Measurements from ENCODE around the gene TMEM8B.

The TMEM8B gene, protein sequence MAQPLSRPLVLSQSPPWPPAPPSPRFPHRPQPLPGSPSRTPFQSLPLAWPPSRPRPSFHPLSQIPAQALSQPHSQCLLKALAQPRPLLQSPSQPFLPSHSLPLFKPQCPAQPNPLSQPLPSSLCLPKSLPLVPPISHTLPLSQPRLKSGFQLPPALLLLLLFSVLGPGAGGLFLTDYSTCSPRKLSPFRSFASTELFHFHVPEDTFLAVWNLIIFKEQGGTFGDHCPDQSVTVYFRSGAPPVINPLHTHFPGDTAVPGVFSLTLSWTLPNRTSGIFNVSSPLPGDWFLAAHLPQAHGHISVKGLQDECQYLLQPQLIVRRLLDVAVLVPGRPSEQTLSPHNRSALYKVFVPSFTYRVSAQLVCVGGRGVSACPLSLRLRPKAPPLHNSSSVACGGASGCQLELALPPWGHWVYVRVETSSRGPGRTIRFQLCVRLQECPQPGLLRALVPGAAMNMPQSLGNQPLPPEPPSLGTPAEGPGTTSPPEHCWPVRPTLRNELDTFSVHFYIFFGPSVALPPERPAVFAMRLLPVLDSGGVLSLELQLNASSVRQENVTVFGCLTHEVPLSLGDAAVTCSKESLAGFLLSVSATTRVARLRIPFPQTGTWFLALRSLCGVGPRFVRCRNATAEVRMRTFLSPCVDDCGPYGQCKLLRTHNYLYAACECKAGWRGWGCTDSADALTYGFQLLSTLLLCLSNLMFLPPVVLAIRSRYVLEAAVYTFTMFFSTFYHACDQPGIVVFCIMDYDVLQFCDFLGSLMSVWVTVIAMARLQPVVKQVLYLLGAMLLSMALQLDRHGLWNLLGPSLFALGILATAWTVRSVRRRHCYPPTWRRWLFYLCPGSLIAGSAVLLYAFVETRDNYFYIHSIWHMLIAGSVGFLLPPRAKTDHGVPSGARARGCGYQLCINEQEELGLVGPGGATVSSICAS

GRCh38 chr9:35829084-35829763 is at the start of gene TMEM8B:
Gene TMEM8B, plus strand, starts transcription at chr9:35829228. Its CDS starts 220 bp downstream, at chr9:35829448.
- DNase-seq (ENCODE audit: low read depth in 2 of 2): peak; percentile 91 to 92

DNA sequence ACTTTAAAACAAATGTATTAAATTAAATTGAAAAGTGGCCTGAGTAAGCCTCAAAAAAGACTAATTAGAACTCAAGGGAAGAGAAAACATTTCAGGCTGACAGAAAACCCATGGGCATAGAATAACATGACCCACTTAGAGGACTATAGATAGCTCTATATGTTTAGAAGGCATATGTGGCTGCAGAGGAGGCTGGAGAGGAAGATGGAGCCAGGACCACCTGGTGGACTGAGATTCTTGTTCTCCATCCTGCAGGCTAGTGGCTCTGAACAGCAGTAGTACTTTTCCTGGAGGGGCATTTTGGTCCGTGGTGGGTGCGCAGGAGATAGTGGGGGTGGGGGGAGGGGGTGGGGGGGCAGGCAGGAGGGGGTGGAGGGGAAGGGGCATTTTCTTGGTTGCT is 48.0 kb upstream of the TMEM8B start:
- no peak for DNase-seq (ENCODE audit: low read depth in 2 of 2)

DNA sequence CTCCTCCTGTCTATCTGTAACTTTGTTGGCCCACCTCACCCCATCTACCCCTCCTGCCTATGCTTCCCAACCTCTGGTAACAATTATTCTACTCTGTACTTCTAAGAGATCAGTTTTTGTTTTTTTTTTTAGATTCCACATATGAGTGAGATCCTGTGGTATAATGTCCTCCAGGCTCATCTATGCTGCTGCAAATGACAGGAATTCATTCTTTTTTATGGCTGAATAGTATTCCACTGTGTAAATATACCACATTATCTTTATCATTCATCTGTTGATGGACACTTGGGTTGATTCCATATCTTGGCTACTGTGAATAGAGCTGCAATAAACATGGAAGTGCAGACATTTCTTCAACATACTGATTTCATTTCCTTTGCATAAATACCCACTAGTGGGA is 45.6 kb upstream of the TMEM8B start:
- no peak for DNase-seq (ENCODE audit: low read depth in 2 of 2)

- DNase-seq (ENCODE audit: low read depth in 2 of 2): no peak
Measured at GRCh38 chr9:35789541-35789940, 39.5 kb upstream of the TMEM8B start.

GRCh38 chr9:35790025-35790384 is 39.0 kb upstream of the TMEM8B start:
- no peak for DNase-seq (ENCODE audit: low read depth in 2 of 2)

GRCh38 chr9:35790385-35791296 is 38.4 kb upstream of the TMEM8B start:
- DNase-seq (ENCODE audit: low read depth in 2 of 2): peak; percentile 4 to 9

GRCh38 chr9:35791297-35791921 is 37.6 kb upstream of the TMEM8B start, which contains the start of gene NPR2:
Gene NPR2, plus strand, starts transcription at chr9:35791591. Its CDS starts 818 bp downstream, at chr9:35792409.
- no peak for DNase-seq (ENCODE audit: low read depth in 2 of 2)

DNA sequence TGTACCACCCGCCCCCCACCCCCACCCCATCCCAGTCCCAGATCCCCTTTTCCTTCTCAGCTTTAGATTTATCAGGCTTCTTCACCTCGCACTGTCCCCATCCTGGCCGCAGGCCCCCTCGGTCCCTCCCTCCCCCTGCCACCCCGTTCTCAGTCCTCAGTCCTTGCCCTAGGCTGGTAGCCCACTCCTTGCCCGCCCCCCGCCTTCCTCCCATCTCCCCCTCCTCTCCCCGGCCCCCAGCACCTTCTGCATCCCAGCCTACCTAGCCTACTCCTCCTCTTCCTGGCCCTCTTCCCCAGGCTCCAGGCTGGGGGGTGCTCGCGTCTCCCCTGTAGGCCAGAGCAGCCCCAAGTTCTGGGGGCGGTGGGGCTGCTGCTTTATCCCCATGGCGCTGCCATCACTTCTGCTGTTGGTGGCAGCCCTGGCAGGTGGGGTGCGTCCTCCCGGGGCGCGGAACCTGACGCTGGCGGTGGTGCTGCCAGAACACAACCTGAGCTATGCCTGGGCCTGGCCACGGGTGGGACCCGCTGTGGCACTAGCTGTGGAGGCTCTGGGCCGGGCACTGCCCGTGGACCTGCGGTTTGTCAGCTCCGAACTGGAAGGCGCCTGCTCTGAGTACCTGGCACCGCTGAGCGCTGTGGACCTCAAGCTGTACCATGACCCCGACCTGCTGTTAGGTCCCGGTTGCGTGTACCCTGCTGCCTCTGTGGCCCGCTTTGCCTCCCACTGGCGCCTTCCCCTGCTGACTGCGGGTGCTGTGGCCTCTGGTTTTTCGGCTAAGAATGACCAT is 36.8 kb upstream of the TMEM8B start:
- DNase-seq (ENCODE audit: low read depth in 2 of 2): no peak

GRCh38 chr9:35792826-35793225 is 36.2 kb upstream of the TMEM8B start:
- no peak for DNase-seq (ENCODE audit: low read depth in 2 of 2)

- no peak for DNase-seq (ENCODE audit: low read depth in 2 of 2)
Measured at GRCh38 chr9:35793461-35793860, 35.6 kb upstream of the TMEM8B start.

GRCh38 chr9:35795695-35796094 is 33.3 kb upstream of the TMEM8B start:
- no peak for DNase-seq (ENCODE audit: low read depth in 2 of 2)

GRCh38 chr9:35797311-35798109 is 31.5 kb upstream of the TMEM8B start:
- DNase-seq (ENCODE audit: low read depth in 2 of 2): no peak

- peak; percentile 27 to 40 for DNase-seq (ENCODE audit: low read depth in 2 of 2)
Measured at GRCh38 chr9:35798658-35799374, 30.2 kb upstream of the TMEM8B start.

- DNase-seq (ENCODE audit: low read depth in 2 of 2): no peak
Measured at GRCh38 chr9:35800530-35800929, 28.5 kb upstream of the TMEM8B start.

- DNase-seq (ENCODE audit: low read depth in 2 of 2): no peak
Measured at GRCh38 chr9:35801328-35802128, 27.5 kb upstream of the TMEM8B start.

- DNase-seq (ENCODE audit: low read depth in 2 of 2): no peak
Measured at GRCh38 chr9:35806101-35806500, 22.9 kb upstream of the TMEM8B start.

DNA sequence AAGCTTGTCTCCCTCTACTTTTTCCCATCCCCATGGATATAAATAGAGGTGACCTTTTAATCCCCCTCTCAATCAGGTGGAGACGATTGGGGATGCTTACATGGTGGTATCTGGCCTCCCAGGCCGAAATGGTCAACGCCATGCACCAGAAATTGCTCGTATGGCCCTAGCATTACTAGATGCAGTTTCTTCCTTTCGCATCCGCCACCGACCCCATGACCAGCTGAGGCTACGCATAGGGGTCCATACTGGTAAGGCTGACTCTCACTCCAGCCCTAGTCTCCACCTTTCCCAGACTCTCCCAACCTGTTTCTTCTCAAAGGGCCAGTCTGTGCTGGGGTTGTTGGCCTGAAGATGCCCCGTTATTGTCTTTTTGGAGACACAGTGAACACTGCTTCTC is 20.6 kb upstream of the TMEM8B start:
- no peak for DNase-seq (ENCODE audit: low read depth in 2 of 2)
